Cardiac muscle cell (in vitro differentiated cells and primary cell): ENCODE measurements around the gene CYP27C1. TPM values are rescaled to one million over a fixed set of nuclear protein-coding genes. Genes with fewer than 3 reads are reported as not detected.

Experiments
- DNase-seq, 2 donors: peaks; one replicate each; pipeline versions ENCODE4 v3.0.0 to v3.0.0-alpha.2; 2010 to 2017; ENCODE audit warnings: low read depth in 1 of 2, low spot score in 1 of 2
- H3K27ac ChIP-seq: fragments of 200-600 bp; sonication (generic); 2 replicates; pipeline ENCODE4 v1.5.1; 2016
- H3K27me3 ChIP-seq: fragments of 200-600 bp; sonication (generic); 2 replicates; pipeline ENCODE4 v1.6.0; 2016; ENCODE audit warnings: control low read depth
- H3K36me3 ChIP-seq: fragments of 200-600 bp; sonication (generic); 2 replicates; pipeline ENCODE4 v1.5.1; 2016; ENCODE audit warnings: control low read depth
- H3K4me1 ChIP-seq: fragments of 200-600 bp; sonication (generic); 2 replicates; pipeline ENCODE4 v1.8.1; 2017; ENCODE audit warnings: low read depth, mild to moderate bottlenecking, mixed run types
- H3K4me3 ChIP-seq: fragments of 200-600 bp; sonication (generic); 2 replicates; pipeline ENCODE4 v1.5.1; 2016; ENCODE audit warnings: mild to moderate bottlenecking
- H3K9me3 ChIP-seq: fragments of 200-600 bp; sonication (generic); 2 replicates; pipeline ENCODE4 v1.5.1; 2017; ENCODE audit warnings: low read depth, mild to moderate bottlenecking, control low read depth
- polyA plus RNA-seq: library from polyadenylated mRNA; unstranded; fragments of >200 nt; fragmentation: Nextera tagmentation; extraction: Ambion mirVana; gene quantifications from 2 replicates; pipeline ENCODE4 v1.2.1, GENCODE V29; 2016
- total RNA-seq: library from RNA; depleted of rRNA; stranded (reverse); fragments of >200 nt; gene quantifications from 2 replicates; pipeline ENCODE4 v1.2.3, GENCODE V29; 2016
- TF ChIP-seq, protein P1 (sequence below): IDR thresholded peaks from 2 replicates; pipeline ENCODE4 v1.5.1; 2012; ENCODE audit warnings: low read depth, mild to moderate bottlenecking, low read length

CYP27C1 gene
- total and polyA plus RNA-seq, 2 experiments from 2014 or later, result 1.5 to 3.6 TPM

DNA sequence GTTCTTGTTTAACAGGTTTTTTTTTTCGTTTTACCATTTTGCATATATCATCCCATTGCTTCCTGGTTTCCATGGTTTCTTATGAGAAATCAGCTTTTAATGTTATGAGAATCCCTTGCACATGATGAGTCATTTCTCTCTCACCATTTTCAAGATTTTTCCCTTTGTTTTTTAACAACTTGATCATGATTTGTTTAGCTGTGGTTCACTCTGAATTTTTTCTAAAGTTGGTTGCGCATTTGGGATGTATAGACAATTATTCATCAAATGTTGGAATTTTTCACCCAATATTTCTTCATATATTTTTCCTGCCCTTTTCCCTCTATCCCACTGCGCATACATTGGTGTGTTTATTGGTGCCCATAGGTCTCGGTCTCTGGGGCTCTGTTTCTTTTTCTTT lies 70.7 kb downstream of the CYP27C1 start:
- TF ChIP-seq, protein P1, sequence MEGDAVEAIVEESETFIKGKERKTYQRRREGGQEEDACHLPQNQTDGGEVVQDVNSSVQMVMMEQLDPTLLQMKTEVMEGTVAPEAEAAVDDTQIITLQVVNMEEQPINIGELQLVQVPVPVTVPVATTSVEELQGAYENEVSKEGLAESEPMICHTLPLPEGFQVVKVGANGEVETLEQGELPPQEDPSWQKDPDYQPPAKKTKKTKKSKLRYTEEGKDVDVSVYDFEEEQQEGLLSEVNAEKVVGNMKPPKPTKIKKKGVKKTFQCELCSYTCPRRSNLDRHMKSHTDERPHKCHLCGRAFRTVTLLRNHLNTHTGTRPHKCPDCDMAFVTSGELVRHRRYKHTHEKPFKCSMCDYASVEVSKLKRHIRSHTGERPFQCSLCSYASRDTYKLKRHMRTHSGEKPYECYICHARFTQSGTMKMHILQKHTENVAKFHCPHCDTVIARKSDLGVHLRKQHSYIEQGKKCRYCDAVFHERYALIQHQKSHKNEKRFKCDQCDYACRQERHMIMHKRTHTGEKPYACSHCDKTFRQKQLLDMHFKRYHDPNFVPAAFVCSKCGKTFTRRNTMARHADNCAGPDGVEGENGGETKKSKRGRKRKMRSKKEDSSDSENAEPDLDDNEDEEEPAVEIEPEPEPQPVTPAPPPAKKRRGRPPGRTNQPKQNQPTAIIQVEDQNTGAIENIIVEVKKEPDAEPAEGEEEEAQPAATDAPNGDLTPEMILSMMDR, result no peak
- no peak overlapping the region for H3K27ac ChIP-seq
- peaks cover 12% of the 10 kb centered on the region for H3K4me1 ChIP-seq
- no peak overlapping the region for H3K4me3 ChIP-seq
- DNase-seq, result peak in 1 of 2 donors; percentile 84
- no peaks in the 10 kb centered on the region for H3K36me3 ChIP-seq
- no peaks in the 10 kb centered on the region for H3K9me3 ChIP-seq
- no peaks in the 10 kb centered on the region for H3K27me3 ChIP-seq

DNA sequence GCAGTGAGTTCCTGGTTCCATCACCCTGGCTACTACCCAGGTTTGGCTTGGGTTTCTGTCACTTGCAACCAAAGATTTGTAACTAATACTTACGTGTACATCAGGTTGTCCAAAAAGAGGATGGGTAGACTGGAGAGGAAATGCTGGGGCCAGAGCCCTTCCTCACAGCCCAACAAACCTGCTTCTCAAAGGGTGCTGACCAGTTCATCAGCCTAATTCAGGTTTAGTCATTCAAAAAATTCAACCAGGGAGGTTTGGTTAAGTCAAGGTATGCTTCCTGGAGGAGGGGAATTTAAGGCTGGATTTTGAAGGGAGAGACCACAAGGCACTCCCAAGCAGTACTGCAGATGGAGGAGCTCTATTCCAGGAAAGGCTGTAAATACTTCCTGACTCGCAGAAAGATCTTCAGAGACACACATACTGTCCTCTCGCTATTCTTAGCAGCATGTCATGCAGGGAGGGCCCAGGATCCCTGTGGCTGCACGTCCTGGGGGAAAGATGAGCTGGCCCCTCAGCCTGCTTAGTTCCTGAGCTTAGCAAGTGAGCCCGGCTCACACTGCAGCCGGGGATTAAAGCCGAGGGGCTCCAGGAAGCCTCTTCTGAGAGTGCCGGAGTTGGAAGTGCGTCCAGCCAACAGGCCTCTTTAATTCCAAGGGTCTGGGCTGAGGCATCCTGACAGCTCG lies 73.1 kb downstream of the CYP27C1 start:
- Histone ChIP-seq H3K27ac (no peak overlapping the region), H3K27me3 (no peaks in the 10 kb centered on the region), H3K36me3 (no peaks in the 10 kb centered on the region), H3K4me1 (peaks cover 12% of the 10 kb centered on the region), H3K9me3 (no peaks in the 10 kb centered on the region), H3K4me3 (no peak overlapping the region)
- DNase-seq, result no peak
- TF ChIP-seq, protein P1, result no peak

DNA sequence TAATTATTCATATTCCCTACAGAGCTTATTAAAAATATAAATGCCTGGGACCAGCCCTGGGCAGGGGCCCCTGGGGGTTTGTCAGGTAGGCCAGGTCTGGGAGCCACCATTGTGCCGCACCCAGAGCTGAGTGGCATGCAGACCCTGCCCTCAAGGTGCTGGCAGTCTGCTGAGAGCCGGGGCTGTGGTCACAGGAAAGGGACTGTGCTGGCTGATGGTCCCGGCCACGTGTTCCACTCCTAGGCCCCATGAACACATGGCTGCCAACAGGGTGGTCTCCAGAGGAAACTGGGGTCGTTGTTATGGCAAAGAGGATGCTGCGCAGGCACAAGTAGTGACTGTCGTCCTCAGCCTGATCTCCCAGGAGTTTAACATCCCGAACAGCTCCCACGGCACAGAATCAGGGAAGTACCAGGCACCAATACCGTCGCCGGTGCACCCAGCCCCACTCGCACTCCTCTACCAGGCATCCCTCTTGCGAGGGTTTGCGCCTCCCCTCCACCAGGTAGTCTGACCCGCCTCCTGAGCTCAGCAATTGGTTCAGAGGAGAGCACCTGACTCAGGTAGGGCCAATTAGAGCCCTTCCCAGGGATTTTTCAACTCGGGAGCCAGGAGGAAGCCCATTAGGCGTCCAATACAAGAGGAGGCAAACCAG lies 73.9 kb downstream of the CYP27C1 start:
- H3K4me1 ChIP-seq, result peaks cover 12% of the 10 kb centered on the region
- TF ChIP-seq, protein P1, result no peak
- H3K4me3 ChIP-seq, result no peak overlapping the region
- H3K36me3 ChIP-seq, result no peaks in the 10 kb centered on the region
- H3K27me3 ChIP-seq, result no peaks in the 10 kb centered on the region
- H3K9me3 ChIP-seq, result no peaks in the 10 kb centered on the region
- no peak overlapping the region for H3K27ac ChIP-seq
- DNase-seq, result no peak

DNA sequence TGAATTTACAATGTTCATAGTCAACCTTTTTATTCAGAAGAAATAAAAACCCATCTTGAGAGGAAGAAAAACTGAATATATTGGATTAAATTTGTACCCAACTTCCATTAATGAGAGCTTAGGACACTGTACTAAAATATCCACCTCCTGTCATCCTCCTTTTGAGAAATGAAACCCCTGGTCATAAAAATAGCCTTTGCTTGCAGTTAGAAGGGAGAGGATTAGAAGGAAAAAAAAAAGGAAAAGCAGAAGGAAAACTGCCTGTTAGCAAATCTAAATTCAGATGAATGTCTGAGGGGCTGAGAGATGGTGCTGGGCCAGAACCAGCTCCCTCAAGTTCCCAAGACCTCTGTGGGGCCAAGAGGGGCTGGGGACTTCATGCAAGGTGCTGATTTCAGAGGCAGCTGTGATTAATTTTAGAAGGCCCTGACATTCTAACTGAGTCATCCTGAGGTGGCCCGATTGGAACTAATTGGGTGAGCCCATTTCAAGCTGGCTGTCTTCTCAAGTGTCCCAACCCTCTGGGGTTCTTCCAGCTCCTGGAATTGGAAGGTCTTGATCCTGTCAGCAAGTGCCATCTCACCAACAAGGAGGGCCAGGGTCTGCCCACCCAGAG lies 74.7 kb downstream of the CYP27C1 start:
- TF ChIP-seq, protein P1, result no peak
- H3K36me3 ChIP-seq, result no peaks in the 10 kb centered on the region
- H3K27ac ChIP-seq, result no peak overlapping the region
- H3K4me1 ChIP-seq, result peaks cover 12% of the 10 kb centered on the region
- H3K4me3 ChIP-seq, result no peak overlapping the region
- H3K27me3 ChIP-seq, result no peaks in the 10 kb centered on the region
- no peak for DNase-seq
- H3K9me3 ChIP-seq, result no peaks in the 10 kb centered on the region

DNA sequence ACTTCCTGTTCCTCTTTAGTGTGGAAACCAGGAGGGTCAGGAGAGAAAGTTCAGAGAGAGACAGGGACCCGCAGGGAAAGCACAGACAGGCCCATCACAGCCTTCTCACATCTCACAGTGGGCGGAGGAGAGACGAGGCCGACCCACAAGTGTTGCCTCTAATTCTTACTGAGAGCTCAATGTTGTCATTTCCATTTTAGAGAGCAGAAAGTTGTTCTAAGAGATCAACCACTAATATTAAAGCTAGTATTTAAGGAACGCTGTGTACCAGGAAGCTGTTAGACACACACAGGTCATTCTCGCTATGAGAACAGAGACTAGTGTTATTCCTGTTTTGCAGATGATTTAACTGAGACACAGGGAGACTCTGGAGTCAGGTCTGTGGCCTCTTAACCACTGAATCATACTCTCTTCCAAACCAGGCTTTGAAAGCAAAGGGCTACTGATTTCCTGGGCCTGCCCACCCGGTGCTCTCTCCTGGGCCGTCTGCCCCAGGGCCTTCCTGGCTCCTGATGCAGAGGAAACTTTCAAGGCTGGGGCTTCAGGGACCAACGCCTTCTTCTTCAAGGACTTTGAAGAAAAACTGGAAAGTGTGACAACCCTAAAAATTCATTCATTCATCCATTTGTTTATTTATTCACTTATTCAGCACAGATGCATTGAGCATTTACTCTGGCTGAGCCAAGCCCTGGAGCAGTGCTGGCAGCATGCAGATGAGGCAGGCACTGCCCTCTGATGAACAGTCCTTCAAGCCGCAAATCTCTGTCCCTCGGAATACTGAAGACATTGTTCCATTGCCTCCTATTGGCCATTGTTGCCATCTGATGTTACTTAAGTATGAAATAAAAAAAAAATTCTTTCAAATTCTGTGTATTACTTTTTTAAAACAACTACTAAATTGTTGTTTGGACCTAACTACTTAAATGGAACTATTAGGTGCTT lies 76.0 kb downstream of the CYP27C1 start:
- H3K27me3 ChIP-seq, result no peaks in the 10 kb centered on the region
- H3K36me3 ChIP-seq, result no peaks in the 10 kb centered on the region
- H3K27ac ChIP-seq, result no peak overlapping the region
- H3K4me3 ChIP-seq, result no peak overlapping the region
- TF ChIP-seq, protein P1, result no peak
- no peaks in the 10 kb centered on the region for H3K9me3 ChIP-seq
- peaks cover 12% of the 10 kb centered on the region for H3K4me1 ChIP-seq
- DNase-seq, result no peak
